ENCODE measurements around the gene NSUN5.
"Not testable (repeated sequence)": the region's sequence is repeated elsewhere in the genome, so short reads cannot be mapped to it uniquely, and the experiment has no call there.

Gene NSUN5

GRCh38 chr7:73308665-73309214, at the start of gene NSUN5:
Gene NSUN5, minus strand, starts transcription at chr7:73308826. Its CDS starts 36 bp downstream, at chr7:73308790.
- DNase-seq (ENCODE audit: low read depth in 2 of 2): no peak

DNA sequence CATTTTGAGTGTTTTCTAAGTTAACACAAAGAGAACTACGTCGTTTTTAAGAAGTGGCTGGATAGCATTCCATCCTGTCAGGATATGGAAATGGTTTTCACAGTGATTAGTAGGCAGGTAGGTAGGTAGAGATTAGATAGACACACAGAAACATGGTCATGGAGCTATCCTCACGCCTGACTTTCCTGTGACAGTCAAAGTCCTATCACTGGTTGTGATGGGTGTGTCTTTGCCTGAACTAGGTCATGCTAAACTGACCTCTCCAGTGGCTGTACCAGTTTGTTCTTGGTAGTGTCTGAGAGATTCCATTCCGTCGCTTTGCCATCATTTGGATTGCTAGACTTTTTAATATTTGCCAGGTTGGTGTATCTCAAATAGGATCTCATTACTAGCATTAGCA, 47.5 kb upstream of the NSUN5 start:
- no peak for DNase-seq (ENCODE audit: low read depth in 2 of 2)

GRCh38 chr7:73354821-73355220, 46.2 kb upstream of the NSUN5 start:
- DNase-seq (ENCODE audit: low read depth in 2 of 2): no peak

- no peak for DNase-seq (ENCODE audit: low read depth in 2 of 2)
Measured at GRCh38 chr7:73354196-73354595, 45.6 kb upstream of the NSUN5 start.

- DNase-seq (ENCODE audit: low read depth in 2 of 2): no peak
Measured at GRCh38 chr7:73353243-73353642, 44.6 kb upstream of the NSUN5 start.

DNA sequence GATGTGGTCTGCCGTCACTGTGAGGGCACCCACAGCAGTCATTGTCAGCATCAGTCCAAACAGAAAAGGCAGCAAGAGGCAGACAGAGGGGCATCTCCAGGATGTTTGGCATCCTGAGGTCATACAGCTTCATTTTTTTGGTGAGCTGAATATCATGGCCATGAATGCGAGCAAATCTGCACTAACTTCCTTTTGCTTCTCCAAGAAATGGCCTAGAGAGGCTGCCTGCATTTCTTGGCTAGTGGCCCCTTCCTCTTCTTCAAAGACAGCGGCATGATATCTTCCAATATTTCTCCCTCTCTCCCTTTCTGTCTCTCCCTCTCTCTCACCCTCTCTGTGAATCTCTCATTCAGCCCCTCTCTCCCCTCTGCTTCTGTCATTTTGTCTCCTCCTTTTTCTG, 44.2 kb upstream of the NSUN5 start:
- DNase-seq (ENCODE audit: low read depth in 2 of 2): no peak

- DNase-seq (ENCODE audit: low read depth in 2 of 2): no peak
Measured at GRCh38 chr7:73351447-73352167, 43.0 kb upstream of the NSUN5 start.

DNA sequence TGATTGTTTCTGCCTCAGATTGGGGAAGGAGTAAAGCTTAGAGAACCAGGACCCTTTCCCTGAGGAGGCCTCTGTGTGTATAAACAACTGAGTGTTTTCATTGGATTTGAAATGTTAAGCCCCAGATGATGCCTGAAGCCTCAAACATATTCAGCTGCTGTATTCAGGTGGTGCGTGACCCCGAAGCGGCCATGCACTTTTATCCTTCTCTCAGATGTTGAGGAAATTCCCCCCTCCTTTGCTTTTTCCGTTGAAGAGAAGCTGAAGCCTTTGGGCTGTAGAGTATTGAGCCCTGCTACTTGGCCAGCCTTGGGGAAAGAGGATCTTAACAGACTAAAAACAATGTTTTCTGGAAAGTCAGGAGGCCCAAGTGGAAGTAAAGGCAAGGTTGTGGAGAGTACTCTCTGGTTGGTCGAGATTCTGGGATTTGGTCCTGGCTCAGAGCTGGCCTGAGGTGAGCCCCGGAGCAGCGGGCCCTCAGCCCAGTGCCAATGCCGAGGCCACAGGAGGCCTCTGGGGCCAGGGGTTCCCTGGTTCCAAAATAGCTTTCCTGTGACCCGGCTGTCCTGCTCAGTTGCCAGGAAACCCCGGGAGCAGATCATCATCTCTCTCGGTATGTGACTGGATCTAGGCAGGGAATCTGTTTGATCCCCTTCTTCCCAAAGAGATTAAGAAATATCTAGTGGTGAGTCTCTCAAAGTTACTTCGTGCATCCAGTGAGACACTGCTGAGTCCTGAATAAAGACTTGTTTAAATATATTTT, 41.9 kb upstream of the NSUN5 start:
- DNase-seq (ENCODE audit: low read depth in 2 of 2): no peak

DNA sequence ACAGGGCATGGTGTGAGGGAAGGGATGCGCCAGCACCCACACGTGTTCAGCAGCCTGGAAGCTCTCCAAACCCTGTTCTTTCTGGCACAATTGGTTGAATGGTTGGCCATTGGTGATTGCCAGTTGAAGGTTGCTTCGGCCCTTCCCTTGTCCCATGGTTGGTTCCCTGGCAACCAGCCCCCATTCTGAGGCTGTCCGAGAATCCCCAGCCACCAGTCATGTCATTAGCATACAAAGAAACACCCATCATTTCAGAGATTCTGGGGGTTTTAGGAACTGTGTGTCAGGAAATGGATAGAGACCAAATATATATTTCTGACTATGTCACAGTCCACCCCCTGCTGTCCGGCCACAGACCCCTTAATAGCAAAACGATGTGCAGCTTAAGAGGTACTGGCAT, 41.1 kb upstream of the NSUN5 start:
- DNase-seq (ENCODE audit: low read depth in 2 of 2): no peak

GRCh38 chr7:73345951-73346350, 37.3 kb upstream of the NSUN5 start:
- DNase-seq (ENCODE audit: low read depth in 2 of 2): no peak

DNA sequence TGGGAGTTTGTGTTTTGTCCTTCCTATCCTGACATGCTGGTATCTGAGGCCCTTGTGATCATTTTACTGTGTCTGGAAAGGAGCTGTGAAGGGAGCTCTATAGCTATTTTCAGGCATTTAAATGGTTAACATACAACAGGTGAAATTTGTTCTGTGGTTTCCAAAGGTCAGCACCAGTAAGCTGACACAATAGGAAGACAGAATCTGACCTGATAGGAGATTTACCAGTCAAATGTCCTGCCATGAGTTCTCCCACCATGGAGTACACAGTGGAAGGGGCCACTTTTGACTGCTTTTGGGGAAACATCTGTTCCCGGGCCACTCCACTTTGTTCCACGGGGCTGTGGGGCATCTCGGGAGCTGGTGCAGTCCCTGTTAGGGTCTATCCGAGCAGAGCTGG, 36.9 kb upstream of the NSUN5 start:
- no peak for DNase-seq (ENCODE audit: low read depth in 2 of 2)

GRCh38 chr7:73343671-73344380, 35.2 kb upstream of the NSUN5 start:
- DNase-seq (ENCODE audit: low read depth in 2 of 2): no peak

DNA sequence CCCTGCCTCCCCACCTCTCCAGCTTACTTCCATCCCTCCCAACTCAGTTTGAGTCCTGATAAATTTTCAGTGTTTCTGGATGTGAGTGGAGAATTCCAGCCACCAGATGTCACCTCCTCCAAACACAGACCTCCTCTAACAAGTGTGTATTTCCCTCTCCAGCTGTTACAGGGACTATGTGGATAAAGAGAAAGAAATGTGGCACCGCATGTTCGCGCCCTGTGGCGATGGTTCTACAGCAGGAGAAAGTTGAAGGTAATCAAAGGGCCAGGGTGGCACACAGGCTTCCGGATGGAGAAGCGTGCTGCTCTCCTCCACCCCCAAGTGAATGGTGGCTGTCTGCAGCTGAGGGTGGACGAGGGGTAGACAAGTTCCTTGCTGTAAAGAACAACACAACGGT, 34.0 kb upstream of the NSUN5 start:
- DNase-seq (ENCODE audit: low read depth in 2 of 2): peak; percentile 23 to 28

GRCh38 chr7:73341877-73342276, 33.3 kb upstream of the NSUN5 start:
- peak; percentile 32 to 33 for DNase-seq (ENCODE audit: low read depth in 2 of 2)

GRCh38 chr7:73340514-73340913, 31.9 kb upstream of the NSUN5 start:
- DNase-seq (ENCODE audit: low read depth in 2 of 2): no peak

DNA sequence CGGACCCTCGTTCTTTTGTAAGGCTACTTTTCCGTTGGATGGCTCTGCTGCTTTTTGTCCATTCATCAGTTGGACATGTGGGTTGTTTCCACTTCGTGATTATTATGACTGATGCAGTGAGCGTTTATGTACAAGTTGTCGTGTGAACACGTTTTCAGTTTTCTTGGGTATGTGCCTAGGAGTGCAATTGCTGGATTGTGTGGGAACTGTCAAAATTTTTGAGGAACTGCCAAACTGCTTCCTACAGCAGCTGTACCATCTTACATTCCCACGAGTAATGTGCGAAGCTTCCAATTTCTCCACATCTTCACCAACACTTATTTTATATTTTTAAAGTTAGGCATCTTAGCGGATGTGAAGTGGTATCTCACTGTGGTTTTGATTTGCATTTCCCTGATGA, 29.7 kb upstream of the NSUN5 start:
- DNase-seq (ENCODE audit: low read depth in 2 of 2): no peak

DNA sequence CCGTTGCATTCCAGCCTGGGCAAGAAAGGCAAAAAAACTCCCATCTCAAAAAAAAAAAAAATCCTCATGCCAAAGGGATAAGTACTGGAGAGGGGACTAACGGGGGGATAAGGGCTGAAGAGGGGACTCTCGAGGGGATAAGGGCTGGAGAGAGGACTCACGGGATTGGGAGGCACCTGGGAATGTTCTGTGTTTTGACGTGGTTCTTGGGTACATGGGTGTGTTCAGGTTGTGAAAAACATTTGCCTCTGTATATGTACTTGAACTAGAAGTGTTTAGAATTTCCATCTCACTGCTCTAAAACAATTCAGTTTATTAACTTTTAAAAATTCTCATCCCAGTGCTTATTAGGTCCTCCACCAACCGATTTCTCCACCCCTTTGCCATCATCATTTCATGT, 23.8 kb upstream of the NSUN5 start:
- no peak for DNase-seq (ENCODE audit: low read depth in 2 of 2)

DNA sequence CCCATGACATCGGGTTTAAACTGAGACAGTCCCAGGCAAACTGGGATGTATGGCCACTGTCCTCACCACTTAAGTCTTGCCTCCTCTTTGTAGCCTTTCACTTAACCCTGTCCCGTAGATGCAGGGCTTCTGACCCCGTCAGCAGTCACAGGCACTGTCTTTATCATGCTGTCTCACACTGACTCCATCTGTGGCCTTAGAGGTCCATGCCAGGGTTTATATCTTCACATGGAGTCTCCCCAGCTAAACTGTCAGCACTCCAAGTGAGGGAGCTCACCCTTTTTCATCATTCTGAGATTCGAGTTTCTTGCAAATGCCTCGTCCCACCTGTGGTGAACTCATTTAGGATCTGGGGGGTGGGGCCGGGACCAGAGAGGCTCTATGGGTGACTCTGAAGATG, 22.1 kb upstream of the NSUN5 start:
- DNase-seq (ENCODE audit: low read depth in 2 of 2): no peak

DNA sequence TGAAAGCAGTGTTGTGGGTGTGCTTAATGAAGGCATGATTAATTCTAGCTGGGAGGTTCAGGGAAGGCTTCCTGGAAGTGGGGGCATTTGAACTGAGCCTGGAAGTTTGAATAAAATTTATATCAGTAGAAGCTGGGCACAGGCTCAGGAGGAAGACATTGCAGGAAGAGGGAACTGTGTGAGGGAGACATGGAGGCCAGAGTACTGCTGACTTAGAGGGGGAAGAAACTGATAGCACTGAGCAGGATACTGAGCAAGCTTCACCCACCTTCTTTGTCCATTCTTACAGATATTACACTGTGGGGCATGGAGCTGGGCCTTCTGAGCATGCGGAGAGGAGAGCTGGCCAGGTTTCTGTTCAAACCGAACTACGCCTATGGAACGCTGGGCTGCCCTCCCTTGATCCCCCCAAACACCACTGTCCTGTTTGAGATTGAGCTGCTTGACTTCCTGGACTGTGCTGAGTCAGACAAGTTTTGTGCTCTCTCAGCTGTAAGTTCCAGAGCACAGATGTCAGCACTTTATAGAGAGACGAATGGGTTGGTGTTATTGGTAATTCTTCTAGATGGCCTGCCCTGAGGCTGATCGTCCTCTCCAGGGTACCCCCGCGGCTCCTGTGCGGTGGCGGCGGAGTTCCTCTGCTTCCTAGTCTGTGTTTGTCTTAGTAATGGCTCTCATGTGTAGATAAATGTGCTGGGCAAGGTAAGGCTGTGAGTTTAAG, 21.4 kb upstream of the NSUN5 start:
- DNase-seq (ENCODE audit: low read depth in 2 of 2): no peak

DNA sequence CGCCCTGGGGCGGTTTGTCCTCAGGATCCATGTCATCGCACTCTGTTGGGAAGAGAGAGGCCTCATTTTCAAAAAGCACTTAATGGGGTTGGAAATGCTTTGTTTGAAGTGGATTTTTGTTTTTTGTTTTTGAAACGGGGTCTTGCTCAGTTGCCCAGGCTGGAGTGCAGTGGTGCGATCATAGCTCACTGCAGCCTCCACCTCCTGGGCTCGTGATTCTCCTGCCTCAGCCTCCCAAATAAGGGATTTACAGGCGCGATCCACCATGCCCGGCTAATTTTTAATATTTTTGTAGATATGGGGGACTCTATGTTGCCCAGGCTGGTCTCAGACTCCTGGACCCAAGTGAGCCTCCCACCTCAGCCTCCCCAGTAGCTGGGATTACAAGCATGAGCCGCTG, 20.1 kb upstream of the NSUN5 start:
- no peak for DNase-seq (ENCODE audit: low read depth in 2 of 2)

DNA sequence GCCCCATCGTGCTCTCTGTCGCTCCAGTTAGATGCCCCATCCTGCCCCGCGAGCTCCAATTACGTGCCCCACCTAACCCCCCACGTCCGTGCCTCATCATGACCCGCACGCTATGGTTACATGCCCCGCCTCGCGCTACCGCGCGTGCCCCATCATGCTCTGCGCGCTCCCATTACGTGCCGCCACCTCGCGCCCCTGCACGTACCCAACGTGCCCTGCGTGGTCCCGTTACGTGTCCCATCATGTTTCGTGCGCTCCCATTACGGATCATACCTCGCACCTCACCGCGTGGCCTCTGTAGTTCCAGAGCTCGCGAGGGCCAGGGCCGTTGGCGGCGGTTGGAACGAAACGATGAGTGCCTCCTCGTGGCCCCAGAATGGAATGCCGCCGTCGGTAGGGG, 19.3 kb upstream of the NSUN5 start, which contains the start of the genes FKBP6 and TRIM50:
Gene FKBP6, plus strand, starts transcription at position 240 of the 400 bp plus-strand sequence. CDS start 268 bp downstream, outside the sequence.
Gene TRIM50, minus strand, starts transcription at position 161 of the 400 bp plus-strand sequence. CDS start 3,295 bp downstream, outside the sequence.
- DNase-seq (ENCODE audit: low read depth in 2 of 2): not testable (repeated sequence)

All from fibroblast of skin of left quadriceps (primary cell).